Testis (tissue), 2 donors: ENCODE data around the gene BTN2A1.

Experiments
- POLR2A ChIP-seq: fragments of 450-650 bp; IDR thresholded peaks from one replicate; pipeline ENCODE4 v1.6.1; 2017; ENCODE audit warnings: antibody characterized with exemption, mild to moderate bottlenecking, moderate library complexity
- TF ChIP-seq, protein P1 (sequence below), 3 experiments: fragments of 450-650 bp in 2 of 3; fragments of 200-600 bp in 1 of 3; sonication (generic) in 1 of 3; IDR thresholded peaks; one replicate each; pipeline ENCODE4 v1.5.1; 2016 to 2019; ENCODE audit warnings: antibody characterized with exemption in 3 of 3, mild to moderate bottlenecking in 2 of 3, moderate library complexity in 1 of 3

- TF ChIP-seq, protein P1, sequence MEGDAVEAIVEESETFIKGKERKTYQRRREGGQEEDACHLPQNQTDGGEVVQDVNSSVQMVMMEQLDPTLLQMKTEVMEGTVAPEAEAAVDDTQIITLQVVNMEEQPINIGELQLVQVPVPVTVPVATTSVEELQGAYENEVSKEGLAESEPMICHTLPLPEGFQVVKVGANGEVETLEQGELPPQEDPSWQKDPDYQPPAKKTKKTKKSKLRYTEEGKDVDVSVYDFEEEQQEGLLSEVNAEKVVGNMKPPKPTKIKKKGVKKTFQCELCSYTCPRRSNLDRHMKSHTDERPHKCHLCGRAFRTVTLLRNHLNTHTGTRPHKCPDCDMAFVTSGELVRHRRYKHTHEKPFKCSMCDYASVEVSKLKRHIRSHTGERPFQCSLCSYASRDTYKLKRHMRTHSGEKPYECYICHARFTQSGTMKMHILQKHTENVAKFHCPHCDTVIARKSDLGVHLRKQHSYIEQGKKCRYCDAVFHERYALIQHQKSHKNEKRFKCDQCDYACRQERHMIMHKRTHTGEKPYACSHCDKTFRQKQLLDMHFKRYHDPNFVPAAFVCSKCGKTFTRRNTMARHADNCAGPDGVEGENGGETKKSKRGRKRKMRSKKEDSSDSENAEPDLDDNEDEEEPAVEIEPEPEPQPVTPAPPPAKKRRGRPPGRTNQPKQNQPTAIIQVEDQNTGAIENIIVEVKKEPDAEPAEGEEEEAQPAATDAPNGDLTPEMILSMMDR (IDR thresholded peaks at IDR 0.05), result no peak
- no peak for TF ChIP-seq POLR2A
Observed at GRCh38 chr6:26412954-26413353, 44.8 kb upstream of the BTN2A1 start.
